HG03354 (cell line): ENCODE measurements around the gene MYO1D.
"Not testable (repeated sequence)": the region's sequence is repeated elsewhere in the genome, so short reads cannot be mapped to it uniquely, and the experiment has no call there.

Experiments
- ATAC-seq: cut with Tn5 transposase; IDR thresholded peaks from one replicate; pipeline ENCODE4 v1.9.1; 2021; ENCODE audit warnings: mild to moderate bottlenecking; ENCODE audit not compliant: unreplicated experiment, poor library complexity, severe bottlenecking

MYO1D gene

DNA sequence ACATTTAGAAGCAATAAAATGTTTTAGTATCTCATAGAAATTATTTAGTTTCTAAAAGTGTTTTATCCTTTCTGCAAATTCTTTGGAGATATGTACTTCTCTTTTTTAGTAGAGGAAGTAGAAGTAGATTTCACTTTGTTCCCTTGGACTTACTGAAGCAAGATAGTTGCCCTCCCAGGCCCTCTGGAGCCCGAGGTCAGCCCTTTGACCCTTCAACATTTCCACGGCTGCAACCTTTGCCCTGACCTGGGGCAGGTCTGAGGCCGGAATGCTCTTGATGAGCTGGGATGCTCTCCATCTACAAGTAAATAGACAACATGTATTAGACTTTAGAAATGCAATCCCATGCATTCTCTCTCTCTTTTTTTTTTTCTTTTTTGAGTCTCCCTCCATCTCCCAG is 222.6 kb downstream of the MYO1D start:
- ATAC-seq, result no peak

DNA sequence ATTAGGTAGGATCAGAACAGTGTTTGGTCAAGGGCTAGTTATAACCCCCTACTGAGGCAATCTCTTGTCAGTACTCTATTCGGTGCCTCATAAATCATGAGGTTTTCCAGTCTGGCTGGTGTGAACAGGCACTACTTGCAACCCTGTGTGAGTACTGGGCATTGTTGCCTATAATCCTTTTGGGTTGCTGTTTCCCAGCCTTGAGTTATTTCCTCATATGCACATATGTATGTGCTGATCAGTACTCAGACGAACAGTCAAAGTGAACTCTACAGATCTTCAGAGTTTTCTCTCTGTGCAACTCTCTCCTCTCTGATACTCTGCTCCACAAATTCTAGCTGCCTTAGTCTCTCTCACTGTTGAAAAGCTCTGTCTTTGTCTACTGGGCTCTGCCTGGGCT is 225.8 kb downstream of the MYO1D start:
- ATAC-seq, result no peak

DNA sequence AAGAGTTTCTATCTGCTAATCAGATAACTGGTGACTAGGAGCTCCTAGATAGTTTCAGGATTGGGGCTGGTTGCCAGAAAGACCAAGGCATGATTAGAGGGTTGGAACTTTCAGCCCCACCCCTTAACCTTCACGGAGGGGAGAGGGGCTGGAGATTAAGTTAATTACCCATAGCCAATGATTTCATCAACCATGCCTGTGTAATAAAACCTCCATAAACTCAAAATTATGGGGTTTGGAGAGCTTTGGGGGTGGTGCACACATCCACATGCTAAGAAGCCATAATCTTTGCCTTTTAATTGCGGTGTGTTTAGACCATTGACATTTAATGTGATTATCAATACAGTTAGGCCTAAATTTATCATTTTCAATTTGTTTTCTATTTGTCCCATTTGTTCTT is 228.5 kb downstream of the MYO1D start:
- no peak for ATAC-seq

DNA sequence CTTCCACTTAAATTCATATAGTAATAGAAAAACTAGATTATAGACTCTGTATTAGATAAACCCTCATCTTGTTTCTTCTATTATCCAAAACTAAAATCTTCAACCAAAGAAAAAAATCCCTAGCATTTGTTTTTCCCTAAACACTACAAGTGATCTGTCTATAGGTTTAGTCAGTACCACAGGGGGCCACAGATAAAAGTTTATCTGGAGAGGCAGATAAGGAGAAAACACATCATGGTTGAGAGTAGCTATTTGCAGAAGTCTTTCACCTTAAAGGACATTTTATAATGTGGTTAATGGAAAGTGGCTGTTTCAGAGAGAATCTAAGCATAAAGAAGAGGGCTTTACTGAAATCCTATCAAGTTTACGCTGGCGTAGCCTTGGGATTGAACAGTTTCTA is 230.0 kb downstream of the MYO1D start:
- ATAC-seq, result no peak

DNA sequence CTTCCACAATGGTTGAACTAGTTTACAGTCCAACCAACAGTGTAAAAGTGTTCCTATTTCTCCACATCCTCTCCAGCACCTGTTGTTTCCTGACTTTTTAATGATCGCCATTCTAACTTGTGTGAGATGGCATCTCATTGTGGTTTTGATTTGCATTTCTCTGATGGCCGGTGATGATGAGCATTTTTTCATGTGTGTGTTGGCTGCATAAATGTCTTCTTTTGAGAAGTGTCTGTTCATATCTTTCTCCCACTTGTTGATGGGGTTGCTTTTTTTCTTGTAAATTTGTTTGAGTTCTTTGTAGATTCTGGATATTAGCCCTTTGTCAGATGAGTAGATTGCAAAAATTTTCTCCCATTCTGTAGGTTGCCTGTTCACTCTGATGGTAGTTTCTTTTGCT is 235.4 kb downstream of the MYO1D start:
- not testable (repeated sequence) for ATAC-seq

DNA sequence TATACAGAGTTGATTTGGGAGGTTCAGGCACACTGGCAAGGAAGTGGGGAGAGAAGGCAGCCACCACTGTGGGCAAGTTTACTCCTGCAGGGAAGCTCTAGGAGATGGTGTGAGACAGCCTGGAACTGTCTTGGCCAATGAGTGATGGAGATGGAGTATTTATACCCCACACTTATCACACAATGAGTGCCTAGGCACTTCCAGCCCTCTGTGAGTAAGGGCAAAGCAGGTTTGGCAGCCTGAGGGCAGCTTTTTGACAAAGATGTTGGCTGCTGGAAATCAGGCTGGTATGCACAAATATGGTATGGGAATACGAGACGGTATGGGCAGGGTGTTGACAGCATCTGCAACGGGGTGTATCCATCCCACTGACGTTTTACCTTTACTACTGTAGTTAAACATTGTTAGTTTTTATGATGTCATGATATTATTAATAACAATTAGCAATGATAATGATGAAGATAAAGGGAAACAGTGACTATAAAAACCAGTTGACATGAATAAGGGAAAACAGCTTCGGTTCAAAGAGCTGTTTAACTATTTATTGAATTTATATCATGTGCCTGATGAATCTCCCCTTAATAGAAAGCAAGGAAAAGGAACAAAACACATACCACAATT is 240.2 kb downstream of the MYO1D start:
- no peak for ATAC-seq

DNA sequence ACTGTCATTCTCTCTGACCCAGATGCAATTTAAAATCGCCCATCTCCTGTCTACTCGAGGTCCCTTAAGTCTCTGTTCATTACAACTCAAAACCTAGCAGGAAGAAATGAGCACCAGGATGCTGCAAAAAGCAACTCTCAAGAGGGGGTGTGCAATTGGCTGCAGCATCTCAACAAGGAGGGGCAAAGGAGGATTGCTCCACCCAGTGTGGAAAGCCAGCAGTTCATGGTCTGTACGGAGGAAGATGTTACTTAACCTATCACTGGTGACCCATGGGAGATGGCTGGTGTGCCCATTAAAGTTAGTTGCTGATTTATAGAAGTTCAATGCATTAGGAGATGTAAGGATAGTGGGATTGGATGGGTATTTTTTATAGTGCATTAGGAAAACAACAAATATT is 242.8 kb downstream of the MYO1D start:
- no peak for ATAC-seq

DNA sequence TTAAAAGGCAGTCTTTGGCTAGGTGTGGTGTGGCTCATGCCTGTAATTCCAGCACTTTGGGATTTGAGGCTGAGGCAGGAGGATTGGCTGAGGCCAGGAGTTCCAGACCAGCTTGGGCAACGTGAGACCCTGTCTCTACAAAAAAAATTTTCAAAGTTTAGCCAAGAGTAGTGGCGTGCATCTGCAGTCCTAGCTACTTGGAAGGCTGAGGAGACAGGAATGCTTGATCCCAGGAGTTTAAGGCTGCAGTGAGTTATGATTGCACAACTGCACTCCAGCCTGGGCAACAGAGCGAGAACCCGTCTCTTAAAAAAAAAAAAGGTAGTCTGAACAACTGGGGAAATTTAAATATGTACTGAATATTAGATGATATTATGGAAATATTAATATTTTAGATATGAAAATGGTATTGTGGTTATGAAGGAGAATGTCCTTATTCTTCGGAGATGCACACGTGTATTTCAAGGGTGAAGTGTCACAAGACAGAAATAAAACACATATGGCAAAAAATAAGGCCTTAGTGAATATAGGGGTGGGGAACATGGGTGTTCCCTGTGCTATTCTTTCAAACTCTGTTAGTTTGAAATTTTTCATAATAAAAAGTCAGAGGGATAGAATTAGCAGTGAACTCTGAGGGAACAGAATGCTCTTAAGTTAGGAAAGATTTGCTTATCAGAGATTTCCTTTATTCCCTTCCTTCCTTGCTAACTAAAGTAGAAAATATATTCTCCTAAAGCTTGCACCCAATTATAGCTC is 245.4 kb downstream of the MYO1D start:
- ATAC-seq, result no peak

DNA sequence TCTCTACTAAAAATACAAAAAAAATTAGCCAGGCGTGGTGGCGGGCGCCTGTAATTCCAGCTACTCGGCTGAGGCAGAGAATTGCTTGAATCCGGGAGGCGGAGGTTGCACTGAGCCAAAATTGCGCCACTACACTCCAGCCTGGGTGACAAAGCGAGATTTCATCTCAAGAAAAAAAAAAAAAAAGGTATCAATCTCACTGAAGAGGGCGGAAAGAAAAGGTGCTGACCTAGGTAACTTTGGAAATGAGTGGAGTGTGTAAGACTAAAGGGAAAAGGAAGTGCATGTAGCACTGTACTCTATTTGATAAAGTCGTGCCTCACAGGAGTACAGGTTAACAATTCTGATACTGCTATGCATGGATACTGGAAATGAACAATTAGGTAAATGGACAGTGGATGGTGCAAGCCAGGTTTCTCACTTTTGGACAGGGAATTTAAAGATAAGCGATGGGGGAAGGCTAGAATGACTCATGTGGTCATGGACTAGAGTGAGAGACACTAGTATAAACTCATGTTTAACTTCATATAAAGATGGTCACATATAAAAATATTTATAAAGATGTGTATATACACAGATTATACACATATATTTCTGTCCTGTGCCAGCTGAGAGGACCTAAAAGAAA is 247.2 kb downstream of the MYO1D start:
- no peak for ATAC-seq

DNA sequence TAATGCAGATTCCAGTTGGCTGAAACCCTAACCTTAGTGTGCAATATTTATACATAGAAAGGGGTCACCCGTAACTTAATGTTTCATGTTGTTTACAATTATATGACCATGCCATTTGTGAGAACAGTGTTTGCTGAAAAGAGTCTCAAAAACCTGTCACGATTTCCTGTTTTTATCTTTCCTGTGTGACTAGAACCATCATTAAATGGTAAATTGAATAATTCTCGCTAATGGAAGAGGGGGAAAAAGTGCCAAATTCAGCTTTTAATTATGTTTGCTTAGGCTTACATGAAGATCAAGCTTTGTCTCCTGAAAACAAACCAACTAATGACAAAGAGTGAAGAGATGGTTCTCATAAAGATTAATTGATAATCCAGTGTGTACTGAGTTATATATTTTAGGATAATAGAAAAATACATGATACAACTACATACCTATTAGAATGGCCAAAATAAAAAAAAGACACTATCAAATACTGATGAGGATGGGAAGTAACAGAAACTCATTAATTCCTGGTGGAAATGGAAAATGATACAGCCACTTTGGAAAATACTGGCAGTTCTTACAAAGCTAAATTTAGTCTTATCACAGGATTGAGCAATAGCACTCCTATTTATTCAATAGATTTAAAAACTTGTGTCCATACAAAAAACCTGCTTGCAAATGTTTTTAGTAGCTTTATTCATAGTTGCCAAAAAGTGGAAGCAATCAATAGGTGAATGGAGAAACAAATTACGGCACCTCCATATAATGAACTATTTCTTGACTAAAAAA is 248.5 kb downstream of the MYO1D start:
- no peak for ATAC-seq

DNA sequence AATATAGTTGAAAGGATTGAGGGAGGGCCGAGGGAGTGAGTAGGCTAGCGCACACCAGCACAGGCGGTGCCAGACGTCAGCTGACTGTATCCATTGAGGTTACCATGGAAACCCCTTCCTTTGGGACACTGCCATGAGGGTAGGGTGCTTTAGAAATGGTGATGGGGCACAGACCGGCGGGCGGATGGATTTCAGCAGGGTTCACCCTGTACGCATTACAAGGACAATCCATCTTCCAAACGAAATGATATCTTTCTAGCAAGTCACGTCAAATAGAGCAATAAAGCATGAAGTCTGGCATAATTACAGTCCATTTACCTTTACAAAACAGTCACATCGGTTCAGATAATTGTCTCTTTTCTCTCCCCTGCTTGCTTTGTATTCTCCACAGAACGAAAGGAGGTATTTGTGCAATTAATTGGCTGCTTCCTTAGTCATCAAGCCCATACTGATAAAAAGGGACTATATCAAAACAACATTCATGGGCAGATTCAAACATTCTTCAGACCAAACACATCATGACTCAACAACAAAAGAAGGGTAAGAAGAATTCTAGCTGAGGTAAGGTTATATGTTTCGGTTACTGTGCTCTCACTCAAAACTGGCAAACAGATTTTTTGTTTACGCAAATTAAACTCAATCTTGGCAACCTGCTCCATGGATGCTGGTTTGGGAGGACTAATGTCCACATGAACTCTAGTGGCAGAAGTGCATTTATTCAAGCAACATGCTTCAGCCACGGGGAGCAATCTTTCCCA is 249.5 kb downstream of the MYO1D start:
- no peak for ATAC-seq

DNA sequence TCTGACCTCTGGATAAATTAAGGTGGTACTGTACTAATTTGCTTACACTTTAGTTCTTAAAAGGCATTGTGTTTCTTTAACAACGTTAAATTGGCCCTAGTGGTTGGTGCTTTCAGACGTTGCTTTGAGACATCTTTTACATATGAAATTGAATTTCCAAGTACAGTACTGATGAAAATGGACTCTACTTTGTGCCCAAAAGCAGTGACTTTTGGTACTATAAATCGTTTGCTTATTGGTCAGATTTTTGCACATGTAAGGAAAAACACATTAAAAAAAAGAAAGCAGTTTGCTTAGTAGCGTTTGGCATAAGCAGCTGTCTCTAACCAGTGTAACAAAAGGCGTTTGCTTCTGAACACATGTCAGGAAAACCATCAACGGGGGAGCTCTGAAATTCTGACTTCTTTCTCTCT is 250.5 kb downstream of the MYO1D start:
- ATAC-seq, result no peak

DNA sequence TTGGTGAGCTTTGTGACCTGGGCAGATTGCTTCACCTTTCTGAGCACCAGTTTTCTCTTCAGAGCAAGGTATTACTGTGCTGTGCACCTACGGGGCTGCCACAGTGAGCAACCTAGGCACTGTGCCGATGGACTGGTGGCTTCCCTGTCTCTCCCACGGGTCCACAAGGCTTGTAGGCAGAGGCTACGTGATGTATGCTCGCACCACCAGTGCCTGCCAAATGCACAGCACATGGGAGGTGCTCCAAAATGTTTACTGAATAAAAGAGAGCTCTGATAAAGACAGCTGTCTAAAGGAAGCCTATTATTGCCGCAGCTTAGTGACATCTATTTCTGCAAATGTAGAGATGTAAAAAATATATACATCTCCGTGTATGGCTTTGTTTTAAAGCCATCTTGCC is 251.0 kb downstream of the MYO1D start:
- ATAC-seq, result no peak

DNA sequence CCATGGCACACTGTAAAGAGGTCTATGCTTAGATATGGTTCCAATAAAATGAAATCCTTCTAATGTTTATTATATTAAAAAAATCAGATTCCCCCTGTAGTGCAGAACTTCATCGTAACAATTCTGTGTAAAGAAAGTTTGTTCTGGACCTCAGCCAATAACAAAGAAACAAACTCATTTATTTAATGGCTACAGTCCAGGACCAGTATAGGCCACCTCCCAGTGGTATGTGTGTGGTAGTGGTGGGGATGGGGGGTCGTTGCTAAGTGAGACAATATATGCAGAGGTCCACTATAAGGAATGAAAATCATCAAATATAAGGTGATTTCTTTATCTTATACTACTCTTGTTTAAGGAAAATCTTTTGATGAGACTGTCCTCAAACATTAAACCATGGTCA is 253.7 kb downstream of the MYO1D start:
- no peak for ATAC-seq

DNA sequence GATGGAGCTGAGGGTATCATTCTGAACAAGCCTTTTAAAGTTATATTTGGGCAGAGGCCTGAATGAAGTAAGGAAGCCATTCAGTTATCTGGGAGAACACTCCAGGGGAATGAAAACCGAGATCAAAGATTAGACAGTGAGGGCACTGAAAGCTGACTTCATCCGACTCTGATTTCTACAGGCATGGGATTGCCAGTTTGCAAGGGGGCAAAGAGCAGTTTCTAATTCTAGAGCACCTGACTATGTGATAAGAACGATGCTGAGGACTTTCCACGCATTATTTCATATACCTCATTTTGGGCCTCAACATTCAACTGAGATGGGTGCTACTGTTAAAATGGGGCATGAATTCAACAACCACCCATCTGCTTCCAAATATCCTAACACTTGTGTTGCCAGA is 254.4 kb downstream of the MYO1D start:
- no peak for ATAC-seq

DNA sequence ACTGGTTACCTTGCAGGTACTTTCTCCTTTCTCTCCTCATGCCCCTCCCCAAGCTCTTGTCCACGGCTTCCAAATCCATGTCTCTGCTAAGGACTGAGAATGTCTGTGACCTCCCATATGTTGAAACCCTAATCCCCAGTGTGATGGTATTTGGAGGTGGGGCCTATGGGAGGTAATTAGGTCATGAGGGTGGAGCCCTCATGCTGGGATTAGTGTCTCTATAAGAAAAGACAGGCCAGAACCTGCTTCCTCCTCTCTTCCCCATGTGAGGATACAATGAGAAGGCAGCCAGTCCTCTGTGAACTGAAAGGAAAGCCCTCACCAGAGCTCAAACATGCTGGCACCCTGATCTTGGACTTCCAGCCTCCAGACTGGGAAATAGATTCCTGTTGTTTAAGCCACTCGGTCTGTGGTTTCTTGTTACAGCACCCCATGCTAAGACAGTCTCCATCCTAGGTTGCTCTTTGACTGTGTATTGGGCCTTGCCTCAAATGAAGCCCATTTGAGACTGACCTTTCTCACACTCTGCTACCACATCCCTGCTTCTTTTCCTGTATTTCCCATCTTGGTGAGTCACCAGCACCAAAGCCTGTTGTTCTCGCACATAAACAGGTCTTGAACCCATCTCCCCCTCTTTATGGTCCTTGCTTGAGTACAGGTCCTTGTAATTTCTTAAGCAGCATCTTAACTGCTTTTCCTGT is 255.2 kb downstream of the MYO1D start:
- ATAC-seq, result no peak

DNA sequence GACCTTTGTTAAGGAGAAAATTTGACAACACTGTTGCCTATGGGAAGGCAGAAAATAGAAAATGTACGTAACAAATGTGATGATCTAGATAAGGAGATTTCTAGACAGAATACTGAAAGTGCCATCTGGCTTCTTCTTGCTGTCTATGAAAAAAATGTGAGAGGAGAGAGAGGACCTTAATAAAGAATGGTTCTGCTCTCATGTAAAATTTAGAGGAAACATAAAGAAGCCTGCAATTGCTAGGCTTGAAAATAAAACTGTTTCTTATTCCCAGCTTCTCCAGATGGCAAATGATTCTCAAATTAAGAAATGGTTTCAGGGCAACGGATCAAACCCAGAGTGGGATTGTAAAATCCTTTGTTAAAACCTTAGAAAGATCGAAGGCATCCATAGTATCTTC is 261.6 kb downstream of the MYO1D start:
- ATAC-seq, result no peak

DNA sequence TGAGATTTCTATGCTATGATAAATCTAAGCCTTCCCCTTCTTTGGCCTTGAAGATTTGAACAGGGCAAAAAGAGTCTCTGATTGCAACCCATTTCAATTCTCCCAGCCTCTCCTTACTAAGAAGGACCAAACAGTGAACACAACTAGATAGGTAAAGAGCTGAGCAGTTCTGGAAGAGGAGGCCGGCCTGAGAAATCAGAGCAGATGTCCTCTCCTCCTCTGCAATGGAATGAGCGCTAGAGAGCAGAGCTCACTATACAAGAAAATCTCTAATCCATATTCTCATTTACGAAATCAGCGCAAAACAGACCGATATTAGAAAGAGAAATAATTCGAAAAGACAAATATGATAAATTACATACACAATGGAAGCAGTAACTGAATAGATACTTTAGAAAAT is 266.0 kb downstream of the MYO1D start:
- no peak for ATAC-seq

DNA sequence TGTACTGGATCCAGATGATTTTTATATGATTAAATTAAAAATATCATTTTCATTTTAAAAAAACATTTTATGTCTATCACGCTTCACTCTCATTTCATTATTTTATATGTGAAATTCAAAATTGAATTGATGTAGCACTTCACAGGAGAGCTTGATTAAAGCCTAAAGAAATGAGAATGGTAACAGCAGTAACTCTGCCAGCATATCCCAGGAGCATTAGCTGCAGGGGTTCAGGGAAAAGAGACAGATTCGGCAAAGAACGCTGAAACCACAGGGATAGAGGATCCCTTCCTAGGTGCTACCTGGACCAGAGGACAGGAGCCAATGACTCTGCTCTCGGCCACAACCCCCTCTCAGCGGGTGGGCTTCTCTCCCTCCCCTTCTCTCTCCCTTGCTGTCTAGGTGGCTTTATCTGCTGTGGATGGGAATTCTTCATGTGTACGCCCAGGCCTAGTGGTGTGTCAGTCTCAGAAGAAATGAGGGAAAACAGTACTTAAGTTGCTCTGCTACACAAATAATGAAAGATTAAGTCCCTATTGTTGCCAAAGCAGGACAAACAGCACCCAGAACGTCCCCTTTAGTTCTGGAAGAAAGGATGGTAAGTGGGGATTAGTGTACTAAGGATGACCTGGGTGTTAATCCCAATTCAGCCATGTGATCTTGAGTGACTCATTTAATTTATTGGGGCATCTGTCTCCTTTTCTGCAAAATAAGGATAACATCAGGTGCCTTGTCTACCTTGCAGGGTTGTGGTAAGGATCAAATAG is 266.9 kb downstream of the MYO1D start:
- no peak for ATAC-seq
